Measurements from ENCODE around the gene MKLN1.

The MKLN1 gene

DNA sequence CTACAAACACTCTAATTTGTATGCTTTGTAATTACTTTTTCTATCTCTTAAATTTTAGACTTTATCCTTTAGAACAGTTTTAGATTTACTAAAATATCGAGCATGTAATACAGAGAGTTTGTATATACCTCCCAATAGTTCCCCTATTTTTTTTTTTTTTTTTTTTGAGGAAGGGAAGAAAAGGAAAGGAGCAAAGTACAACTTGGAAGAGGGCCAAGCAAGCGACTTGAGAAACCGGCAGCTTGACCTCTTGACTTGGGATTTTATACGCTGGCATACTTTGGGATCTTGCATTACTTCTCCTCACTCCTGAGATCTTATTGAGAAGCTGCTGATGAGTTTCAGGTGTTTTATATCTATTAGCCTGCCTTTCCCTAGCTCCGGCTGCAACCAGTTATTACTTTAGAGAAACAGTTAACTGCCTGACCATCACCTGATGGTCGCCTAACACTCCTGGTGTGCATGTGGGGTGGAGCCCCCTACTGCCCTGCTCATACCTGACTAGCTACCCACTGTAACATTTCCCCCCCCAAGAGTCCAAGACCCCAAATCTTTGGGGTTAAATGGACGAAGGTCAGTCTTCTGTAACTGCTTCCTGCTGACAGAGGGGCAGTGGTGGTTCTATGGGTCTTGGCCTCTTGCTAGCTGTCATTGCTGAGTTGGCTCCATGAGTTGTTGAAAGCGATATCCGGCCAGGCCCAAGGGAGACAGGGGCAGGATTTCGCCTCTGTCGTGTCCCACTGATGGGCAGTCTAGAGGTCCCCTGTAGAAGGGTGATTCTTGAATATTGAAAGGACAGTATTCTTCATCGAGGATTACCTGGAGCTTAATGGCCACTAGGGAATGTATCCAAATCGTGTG, 28.5 kb downstream of the MKLN1 start:
- DNase-seq, result no peak

GRCh38 chr7:131357282-131357880, 29.7 kb downstream of the MKLN1 start:
- DNase-seq, result no peak

GRCh38 chr7:131358636-131359035, 31.0 kb downstream of the MKLN1 start:
- no peak for DNase-seq

DNA sequence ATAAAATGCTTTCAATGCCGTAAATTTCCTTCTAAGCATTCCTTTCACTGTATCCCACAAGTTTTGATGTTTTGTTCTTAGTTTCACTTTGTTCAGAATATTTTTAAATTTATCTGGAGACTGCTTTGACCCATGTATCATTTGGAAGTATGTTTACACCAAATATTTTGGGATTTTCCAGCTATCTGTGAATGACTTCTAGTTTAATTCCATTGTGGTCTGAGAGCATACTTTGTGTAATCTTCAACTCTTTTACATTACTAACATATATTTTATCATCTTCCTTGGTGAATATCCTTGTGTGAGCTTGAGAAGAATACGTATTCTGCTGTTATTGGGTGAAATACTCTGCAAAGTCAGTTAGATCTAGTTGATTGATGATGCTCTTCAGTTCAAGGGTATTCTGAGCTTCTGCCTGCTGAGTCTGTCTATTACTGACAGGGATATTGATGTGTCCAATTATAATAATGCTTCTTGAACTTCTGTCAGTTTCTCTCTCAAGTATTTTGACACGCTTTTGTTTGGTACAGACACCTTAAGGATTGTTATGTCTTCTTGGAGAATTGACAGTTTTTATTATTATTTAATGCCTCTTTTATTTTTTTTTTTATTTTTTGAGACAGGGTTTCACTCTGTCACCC, 31.6 kb downstream of the MKLN1 start:
- no peak for DNase-seq

DNA sequence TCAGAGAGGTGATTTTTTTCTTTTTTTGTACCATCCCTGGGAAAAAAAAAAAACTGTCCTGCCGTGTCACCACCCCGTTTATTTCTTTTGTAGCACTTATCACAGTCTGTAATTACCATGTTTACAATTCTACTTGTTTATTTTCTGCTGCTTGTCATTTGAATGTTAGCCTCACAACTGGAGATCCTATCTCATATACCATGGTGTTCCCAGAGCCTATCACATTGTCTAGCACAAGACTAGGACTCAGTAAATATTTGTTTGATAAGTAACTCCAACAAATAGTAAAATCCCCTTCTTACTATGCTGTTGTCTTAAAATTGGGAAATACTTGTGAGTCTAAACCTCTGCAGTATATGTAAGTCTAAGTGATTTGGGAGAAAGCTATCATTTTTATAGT, 36.0 kb downstream of the MKLN1 start:
- DNase-seq, result no peak

GRCh38 chr7:131364767-131365344, 37.2 kb downstream of the MKLN1 start:
- DNase-seq, result no peak

DNA sequence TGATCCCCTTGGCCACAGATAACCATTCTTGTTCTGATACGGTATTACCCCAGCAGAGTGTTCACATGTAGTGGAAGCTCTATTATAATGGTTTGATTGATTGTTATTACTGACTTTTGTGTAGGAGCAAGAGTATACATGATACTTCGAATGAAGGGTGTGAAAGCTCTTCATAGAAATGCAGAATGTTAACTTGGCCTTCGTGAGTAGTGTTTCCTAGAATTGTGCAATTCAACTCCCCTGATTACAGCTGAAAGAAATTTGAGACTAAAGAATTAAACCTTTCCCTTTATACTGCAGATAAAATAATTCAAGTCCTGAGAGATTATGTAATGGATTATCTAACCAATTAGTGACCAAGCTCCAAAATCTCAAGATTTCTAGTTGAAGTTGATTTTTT, 38.2 kb downstream of the MKLN1 start:
- DNase-seq, result no peak

DNA sequence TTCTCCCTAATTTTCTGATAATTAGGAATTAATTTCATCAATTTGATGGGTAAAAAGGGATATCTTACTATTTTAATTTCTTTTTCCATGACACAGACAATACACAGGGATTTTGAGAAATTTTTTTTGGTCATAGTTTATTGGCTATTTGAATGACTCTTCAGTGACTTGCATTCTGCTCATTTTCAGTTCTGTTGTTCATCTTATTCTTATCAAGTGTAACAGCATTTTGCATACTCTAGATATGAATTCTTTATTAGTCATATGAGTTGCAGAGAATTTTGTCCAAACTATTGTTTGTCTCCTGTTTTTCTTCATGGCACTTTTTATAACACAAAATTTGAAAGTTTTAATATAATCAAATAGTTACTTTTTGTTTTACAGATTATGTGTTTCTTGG, 41.7 kb downstream of the MKLN1 start:
- no peak for DNase-seq

DNA sequence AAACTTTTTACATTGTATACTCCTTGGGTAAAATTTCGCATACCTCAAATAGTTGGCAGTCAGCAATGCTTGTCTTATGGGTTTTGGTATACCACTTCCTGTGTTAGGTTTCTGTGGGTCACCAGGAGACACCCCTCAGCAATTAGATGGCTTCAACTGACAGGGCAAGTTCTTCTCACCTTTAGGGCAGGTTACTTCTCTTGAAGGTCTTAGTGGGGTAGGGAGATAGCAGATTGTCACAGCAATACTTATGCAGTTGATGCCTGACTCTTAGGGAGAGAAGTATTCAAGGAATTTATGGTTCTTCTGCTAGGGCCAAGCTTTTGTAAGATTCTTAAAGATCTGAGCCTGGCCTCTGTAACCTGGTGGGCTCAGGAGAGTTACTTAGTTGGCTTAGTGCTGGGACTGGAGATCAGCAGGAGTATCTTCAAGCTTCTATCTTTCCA, 42.9 kb downstream of the MKLN1 start:
- DNase-seq, result peak; percentile 75

- no peak for DNase-seq
Measured at GRCh38 chr7:131371411-131371810, 43.7 kb downstream of the MKLN1 start.

GRCh38 chr7:131372554-131372953, 44.9 kb downstream of the MKLN1 start:
- no peak for DNase-seq

- DNase-seq, result no peak
Measured at GRCh38 chr7:131374821-131375220, 47.1 kb downstream of the MKLN1 start.

- DNase-seq, result peak; percentile 58
Measured at GRCh38 chr7:131381069-131381838, 53.6 kb downstream of the MKLN1 start.

- DNase-seq, result peak; percentile 62
Measured at GRCh38 chr7:131383417-131384285, 56.0 kb downstream of the MKLN1 start.

DNA sequence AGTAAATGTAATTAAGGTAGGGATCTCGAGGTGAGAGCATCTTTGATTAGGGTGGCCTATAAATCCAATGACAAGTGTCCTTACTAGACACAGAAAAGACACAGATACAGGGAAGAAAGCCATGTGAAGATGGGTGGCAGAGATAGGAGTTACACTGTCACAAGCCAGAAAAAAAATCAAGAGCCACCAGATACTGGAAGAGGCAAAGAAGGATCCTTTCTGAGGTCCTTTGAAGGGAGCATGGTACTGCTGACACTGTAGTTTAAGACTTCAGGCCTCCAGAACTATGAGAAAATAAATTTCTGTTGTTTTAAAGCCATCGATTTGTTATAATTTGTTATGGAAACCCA, 56.6 kb downstream of the MKLN1 start:
- no peak for DNase-seq

- DNase-seq, result peak; percentile 40
Measured at GRCh38 chr7:131385039-131385605, 57.4 kb downstream of the MKLN1 start.

DNA sequence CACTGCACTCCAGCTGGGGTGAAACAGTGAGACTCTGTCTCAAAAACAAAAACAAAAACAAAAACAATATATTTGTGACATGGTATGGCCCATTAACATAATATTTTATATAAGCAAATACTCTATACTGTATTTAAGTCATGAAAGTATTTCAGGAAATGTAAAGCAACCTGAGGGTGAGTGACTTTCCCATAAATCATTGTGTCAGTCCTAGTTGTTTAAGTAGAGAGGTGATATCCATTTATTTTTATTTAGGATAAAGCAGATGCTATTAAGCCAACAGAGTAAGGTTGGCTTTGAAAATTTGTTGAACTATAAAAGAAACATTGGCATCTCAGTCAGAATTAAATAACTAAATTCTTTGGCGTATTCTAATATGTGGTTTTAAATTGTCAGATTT, 60.5 kb downstream of the MKLN1 start:
- DNase-seq, result no peak

DNA sequence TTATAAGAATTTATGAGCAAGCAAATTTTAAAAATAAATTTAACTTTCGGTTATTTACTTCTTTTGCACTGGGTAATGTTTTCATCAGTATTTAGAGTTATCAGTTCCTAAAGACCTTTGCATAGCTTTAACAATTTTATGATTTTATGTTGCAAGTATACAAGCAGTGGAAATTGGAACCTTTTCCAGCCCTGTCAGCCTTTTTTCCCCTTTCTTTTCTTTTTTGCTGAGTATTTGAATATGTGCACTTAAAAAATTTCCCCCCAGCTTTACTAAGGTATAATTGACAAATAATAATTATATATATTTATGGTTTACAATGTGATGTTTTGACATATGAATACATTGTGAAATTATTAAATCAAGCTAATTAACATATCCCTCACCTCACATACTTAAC, 62.6 kb downstream of the MKLN1 start:
- no peak for DNase-seq

GRCh38 chr7:131391145-131391544, 63.5 kb downstream of the MKLN1 start:
- no peak for DNase-seq

DNA sequence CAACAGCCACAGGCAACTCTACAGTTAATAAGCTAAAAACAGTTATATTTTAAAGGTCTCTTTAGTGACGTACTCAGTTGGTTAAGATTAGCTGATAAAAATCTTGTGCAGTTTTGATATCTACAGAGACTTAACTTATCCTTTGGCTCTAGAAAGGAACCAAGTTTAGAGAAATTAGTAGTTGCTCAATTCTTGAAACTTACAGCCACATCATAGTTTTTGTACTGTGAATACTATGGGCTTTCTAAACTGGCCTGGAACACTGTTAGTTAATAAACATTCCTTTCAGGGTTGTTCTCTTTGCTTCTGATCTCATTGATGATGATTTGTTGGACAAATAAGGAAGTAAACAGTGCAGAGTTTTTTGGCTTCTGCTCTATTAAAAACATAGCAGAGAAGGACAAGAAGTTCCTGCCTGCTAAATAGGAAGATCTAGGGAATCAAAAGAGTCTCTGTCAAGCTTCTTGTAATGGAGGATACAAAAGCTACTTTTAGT, 73.1 kb downstream of the MKLN1 start:
- no peak for DNase-seq

DNA sequence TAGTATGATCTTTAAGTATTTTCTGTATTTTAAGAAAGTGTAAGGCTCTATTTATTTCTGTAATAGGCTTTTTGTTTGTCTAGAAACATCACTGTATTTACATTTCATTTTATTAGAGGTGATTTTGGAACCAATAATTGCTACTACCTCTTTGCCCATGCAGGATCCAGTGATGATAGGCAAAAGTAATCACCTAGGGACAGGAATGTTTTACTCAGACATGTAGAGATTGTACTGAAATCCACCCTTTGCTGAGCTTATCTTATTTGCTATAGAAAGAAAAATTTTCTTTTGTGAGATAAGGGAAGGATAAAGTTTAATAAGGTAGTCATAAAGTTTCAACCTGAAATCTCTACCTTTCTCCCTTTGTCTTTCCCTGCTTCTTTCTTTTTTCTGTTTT, 73.5 kb downstream of the MKLN1 start:
- DNase-seq, result no peak

Measured in fibroblast of upper back skin (primary cell).